HTERT RPE-1 (cell line): Measurements from ENCODE around the gene UCKL1.
"Not testable (repeated sequence)": the region's sequence is repeated elsewhere in the genome, so short reads cannot be mapped to it uniquely, and the experiment has no call there.

ENCODE experiments used
- in situ Hi-C: fragments of 300-500 bp; cut with MboI; formaldehyde crosslinking; loops from 4 replicates; pipeline ENCODE4 v1.14.3; 2020; ENCODE audit warnings: low sequenced_read_pairs

Gene UCKL1

GRCh38 chr20:63926298-63926697 is 29.9 kb downstream of the UCKL1 start:
- in situ Hi-C loops = no loop called here

- in situ Hi-C loops = no loop called here
These were observed 32.0 kb downstream of the UCKL1 start for GRCh38 chr20:63924241-63924640.

GRCh38 chr20:63923651-63924050 is 32.6 kb downstream of the UCKL1 start:
- in situ Hi-C loops = no loop called here

- in situ Hi-C loops = no loop called here
These were observed 36.0 kb downstream of the UCKL1 start for GRCh38 chr20:63920226-63920625.

GRCh38 chr20:63919130-63919529 is 37.1 kb downstream of the UCKL1 start:
- in situ Hi-C loops = no loop called here

- in situ Hi-C loops = no loop called here
These were observed 38.4 kb downstream of the UCKL1 start for GRCh38 chr20:63917811-63918210.

- in situ Hi-C loops = not testable (repeated sequence)
These were observed 39.8 kb downstream of the UCKL1 start for GRCh38 chr20:63916371-63916939.

- in situ Hi-C loops = no loop called here
These were observed 40.7 kb downstream of the UCKL1 start for GRCh38 chr20:63915471-63915870.

GRCh38 chr20:63913768-63914167 is 42.4 kb downstream of the UCKL1 start:
- in situ Hi-C loops = no loop called here

GRCh38 chr20:63911176-63911575 is 45.0 kb downstream of the UCKL1 start:
- in situ Hi-C loops = no loop called here

GRCh38 chr20:63908008-63908682 is 48.1 kb downstream of the UCKL1 start:
- in situ Hi-C loops = no loop called here

GRCh38 chr20:63903796-63904561 is 52.2 kb downstream of the UCKL1 start:
- in situ Hi-C loops = no loop called here

GRCh38 chr20:63900413-63900812 is 55.8 kb downstream of the UCKL1 start:
- in situ Hi-C loops = no loop called here

GRCh38 chr20:63898882-63899558 is 57.2 kb downstream of the UCKL1 start:
- in situ Hi-C loops = no loop called here

GRCh38 chr20:63897978-63898561 is 58.1 kb downstream of the UCKL1 start:
- in situ Hi-C loops = no loop called here

GRCh38 chr20:63896264-63897105 is 59.7 kb downstream of the UCKL1 start:
- in situ Hi-C loops = no loop called here

GRCh38 chr20:63895952-63896263 is 60.3 kb downstream of the UCKL1 start:
- in situ Hi-C loops = no loop called here

GRCh38 chr20:63895202-63895951 is 60.8 kb downstream of the UCKL1 start:
- in situ Hi-C loops = no loop called here

- in situ Hi-C loops = no loop called here
These were observed 61.6 kb downstream of the UCKL1 start, which contains the start of gene DNAJC5 for GRCh38 chr20:63894358-63895201. TSS of gene DNAJC5 (plus strand) at chr20:63895126. CDS start at chr20:63928346, 33,220 bp downstream.
